Small intestine (tissue), 7 donors: Measurements from ENCODE around the gene PLA2G4F. TPM values are rescaled to one million over a fixed set of nuclear protein-coding genes. Genes with fewer than 3 reads are reported as not detected.

Source experiments
- DNase-seq, 2 donors: peaks; one replicate each; pipeline versions ENCODE4 v3.0.0 to v3.0.0-alpha.2; 2013
- FAIRE-seq: peaks from 2 replicates; lab custom pipeline; 2012; peaks lifted over from hg19 to GRCh38; lab: Jason Lieb, UNC
- H3K27ac ChIP-seq, 3 donors: one replicate each; pipeline ENCODE4 v1.5.1; 2013; ENCODE audit warnings: low read length in 2 of 3, mild to moderate bottlenecking in 2 of 3, control low read depth in 1 of 3, inconsistent platforms in 1 of 3, low read depth in 1 of 3, moderate library complexity in 1 of 3
- H3K27me3 ChIP-seq, 3 donors: one replicate each; pipeline ENCODE4 v1.6.1; 2013; ENCODE audit warnings: low read length in 3 of 3, inconsistent platforms in 1 of 3; ENCODE audit not compliant: control insufficient read depth in 3 of 3, insufficient read depth in 3 of 3
- H3K36me3 ChIP-seq, 3 donors: one replicate each; pipeline ENCODE4 v1.6.1; 2013; ENCODE audit warnings: low read length in 3 of 3, inconsistent platforms in 1 of 3, low read depth in 1 of 3, mild to moderate bottlenecking in 1 of 3, moderate library complexity in 1 of 3; ENCODE audit not compliant: control insufficient read depth in 3 of 3, insufficient read depth in 2 of 3
- H3K4me1 ChIP-seq, 3 donors: one replicate each; pipeline ENCODE4 v1.6.1; 2013; ENCODE audit warnings: low read length in 2 of 3, inconsistent platforms in 1 of 3, low read depth in 1 of 3, mild to moderate bottlenecking in 1 of 3, moderate library complexity in 1 of 3; ENCODE audit not compliant: control insufficient read depth in 3 of 3, insufficient read depth in 2 of 3
- H3K4me3 ChIP-seq, 3 donors: one replicate each; pipeline ENCODE4 v1.5.1; 2013; ENCODE audit warnings: low read length in 3 of 3, control low read depth in 1 of 3, inconsistent platforms in 1 of 3, low read depth in 1 of 3, mild to moderate bottlenecking in 1 of 3, moderate library complexity in 1 of 3
- H3K9me3 ChIP-seq, 2 donors: one replicate each; pipeline ENCODE4 v1.6.1; 2013; ENCODE audit warnings: low read depth in 1 of 2, low read length in 1 of 2; ENCODE audit not compliant: control insufficient read depth in 2 of 2, insufficient read depth in 1 of 2
- WGBS, 3 donors: extraction: QIAGEN DNeasy Blood & Tissue Kit; methylation state at CpG; one replicate each; pipeline ENCODE4 v1.1.7; 2013; 5-methylcytosine and 5-hydroxymethylcytosine counted together
- polyA plus RNA-seq, 4 donors: library from polyadenylated mRNA; stranded (reverse) in 3 of 4; unstranded in 1 of 4; fragments of 200-250 nt in 3 of 4; fragments of 120-200 nt in 1 of 4; gene quantifications; one replicate each; pipeline versions ENCODE4 v1.2.1 to v1.2.3, GENCODE V29; 2013
- donor health status: healthy with polysubstance abuse.
- donor health status: control.
- donor health status: control.
- donor health status: Bipolar disorder and iron deficiency.
- donor health status: healthy.

Gene PLA2G4F
- polyA plus RNA-seq, 4 donors: 3.2 to 27.5 (median 11.0) TPM

GRCh38 chr15:42163291-42163690 is 6.9 kb upstream of the PLA2G4F start:
- H3K27ac ChIP-seq: no peak overlapping the region
- no peaks in the 10 kb centered on the region for H3K9me3 ChIP-seq
- H3K4me1 ChIP-seq: no peaks in the 10 kb centered on the region
- no peak overlapping the region for H3K4me3 ChIP-seq
- 94 to 96% (median 95%) methylated on average over 9 of the region's 9 CpGs for WGBS, 3 donors
- no peaks in the 10 kb centered on the region for H3K27me3 ChIP-seq
- peaks cover 30 to 81% (median 30%) of the 10 kb centered on the region in 3 donors for H3K36me3 ChIP-seq
- FAIRE-seq (no peak), DNase-seq (no peak)

GRCh38 chr15:42160136-42160535 is 3.7 kb upstream of the PLA2G4F start:
- H3K36me3 ChIP-seq: peaks cover 27 to 62% (median 27%) of the 10 kb centered on the region in 3 donors
- no peak overlapping the region for H3K27ac ChIP-seq
- FAIRE-seq (no peak), DNase-seq (no peak)
- WGBS, 3 donors: 88 to 95% (median 94%) methylated on average over 7 of the region's 7 CpGs
- no peaks in the 10 kb centered on the region for H3K9me3 ChIP-seq
- H3K4me1 ChIP-seq: peaks cover 0 to 13% (median 0%) of the 10 kb centered on the region in 3 donors
- H3K27me3 ChIP-seq: no peaks in the 10 kb centered on the region
- no peak overlapping the region for H3K4me3 ChIP-seq

GRCh38 chr15:42159381-42160015 is 3.1 kb upstream of the PLA2G4F start:
- peaks cover 22 to 56% (median 25%) of the 10 kb centered on the region in 3 donors for H3K36me3 ChIP-seq
- no peaks in the 10 kb centered on the region for H3K9me3 ChIP-seq
- WGBS, 3 donors: 90 to 95% (median 93%) methylated on average over 18 of the region's 18 CpGs
- H3K4me1 ChIP-seq: peaks cover 0 to 13% (median 0%) of the 10 kb centered on the region in 3 donors
- no peak overlapping the region for H3K4me3 ChIP-seq
- no peak for FAIRE-seq
- no peak for DNase-seq
- H3K27ac ChIP-seq: no peak overlapping the region
- H3K27me3 ChIP-seq: no peaks in the 10 kb centered on the region

GRCh38 chr15:42158941-42159340 is 2.5 kb upstream of the PLA2G4F start:
- Histone ChIP-seq H3K27ac (no peak overlapping the region), H3K27me3 (no peaks in the 10 kb centered on the region), H3K36me3 (peaks cover 19 to 52% (median 22%) of the 10 kb centered on the region in 3 donors), H3K4me3 (no peak overlapping the region), H3K4me1 (peaks cover 0 to 13% (median 0%) of the 10 kb centered on the region in 3 donors), H3K9me3 (no peaks in the 10 kb centered on the region)
- no peak for FAIRE-seq
- DNase-seq: no peak
- 91 to 94% (median 92%) methylated on average over 10 of the region's 10 CpGs for WGBS, 3 donors

- H3K27me3 ChIP-seq: no peaks in the 10 kb centered on the region
- no peak overlapping the region for H3K4me3 ChIP-seq
- WGBS, 3 donors: 81 to 88% (median 83%) methylated on average over 8 of the region's 8 CpGs
- DNase-seq (no peak), FAIRE-seq (no peak)
- peaks cover 0 to 13% (median 0%) of the 10 kb centered on the region in 3 donors for H3K4me1 ChIP-seq
- H3K9me3 ChIP-seq: no peaks in the 10 kb centered on the region
- no peak overlapping the region for H3K27ac ChIP-seq
- H3K36me3 ChIP-seq: peaks cover 17 to 51% (median 19%) of the 10 kb centered on the region in 3 donors
Measured at GRCh38 chr15:42157981-42158765, 1.7 kb upstream of the PLA2G4F start.

GRCh38 chr15:42157381-42157780 is 945 bp upstream of the PLA2G4F start:
- 96 to 100% (median 98%) methylated on average over 8 of the region's 8 CpGs for WGBS, 3 donors
- no peaks in the 10 kb centered on the region for H3K9me3 ChIP-seq
- DNase-seq: no peak
- peaks cover 16 to 49% (median 17%) of the 10 kb centered on the region in 3 donors for H3K36me3 ChIP-seq
- peaks cover 0 to 13% (median 0%) of the 10 kb centered on the region in 3 donors for H3K4me1 ChIP-seq
- H3K4me3 ChIP-seq: no peak overlapping the region
- H3K27ac ChIP-seq: no peak overlapping the region
- FAIRE-seq: no peak
- no peaks in the 10 kb centered on the region for H3K27me3 ChIP-seq

- 14 to 53% (median 37%) methylated on average over 27 of the region's 27 CpGs for WGBS, 3 donors
- FAIRE-seq (no peak), DNase-seq (peak; percentile 83 to 91)
- Histone ChIP-seq H3K36me3 (peaks cover 9 to 41% (median 11%) of the 10 kb centered on the region in 3 donors), H3K27ac (peak overlapping the region; percentile 73 to 84 (median 79)), H3K4me3 (peak overlapping the region; percentile 13 to 56 (median 28)), H3K4me1 (peaks cover 0 to 13% (median 0%) of the 10 kb centered on the region in 3 donors), H3K9me3 (no peaks in the 10 kb centered on the region), H3K27me3 (no peaks in the 10 kb centered on the region)
Measured at GRCh38 chr15:42155546-42156242, 742 bp downstream of the PLA2G4F start.

DNA sequence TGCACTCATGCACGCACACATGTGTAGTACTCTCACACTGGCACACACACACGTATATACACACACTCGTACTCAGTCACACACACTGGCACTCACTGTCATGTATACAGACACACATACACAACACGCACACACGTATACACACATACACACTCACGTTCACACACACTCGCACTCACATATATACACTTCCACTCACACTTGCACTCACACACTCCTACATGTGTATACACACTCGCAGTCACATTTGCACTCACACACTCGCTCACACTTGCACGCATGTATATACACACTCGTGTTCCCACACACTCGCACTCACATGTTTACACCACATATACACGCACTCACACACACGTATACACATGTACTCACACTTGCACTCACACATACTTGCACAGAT is 1.5 kb downstream of the PLA2G4F start:
- H3K4me3 ChIP-seq: peak overlapping the region in 1 of 3 donors; percentile 56
- no peak overlapping the region for H3K27ac ChIP-seq
- DNase-seq: no peak
- peaks cover 3 to 34% (median 6%) of the 10 kb centered on the region in 3 donors for H3K36me3 ChIP-seq
- 88 to 96% (median 94%) methylated on average over 14 of the region's 14 CpGs for WGBS, 3 donors
- no peak for FAIRE-seq
- no peaks in the 10 kb centered on the region for H3K27me3 ChIP-seq
- H3K9me3 ChIP-seq: no peaks in the 10 kb centered on the region
- H3K4me1 ChIP-seq: peaks cover 0 to 13% (median 0%) of the 10 kb centered on the region in 3 donors
